ENCODE data around the gene ZPR1. TPM values are rescaled to one million over a fixed set of nuclear protein-coding genes. Genes with fewer than 3 reads are reported as not detected.
"Not testable (repeated sequence)": the region's sequence is repeated elsewhere in the genome, so short reads cannot be mapped to it uniquely, and the experiment has no call there.

The ZPR1 gene
- total RNA-seq, 2 experiments from 2014 or later: 101 to 102 TPM

DNA sequence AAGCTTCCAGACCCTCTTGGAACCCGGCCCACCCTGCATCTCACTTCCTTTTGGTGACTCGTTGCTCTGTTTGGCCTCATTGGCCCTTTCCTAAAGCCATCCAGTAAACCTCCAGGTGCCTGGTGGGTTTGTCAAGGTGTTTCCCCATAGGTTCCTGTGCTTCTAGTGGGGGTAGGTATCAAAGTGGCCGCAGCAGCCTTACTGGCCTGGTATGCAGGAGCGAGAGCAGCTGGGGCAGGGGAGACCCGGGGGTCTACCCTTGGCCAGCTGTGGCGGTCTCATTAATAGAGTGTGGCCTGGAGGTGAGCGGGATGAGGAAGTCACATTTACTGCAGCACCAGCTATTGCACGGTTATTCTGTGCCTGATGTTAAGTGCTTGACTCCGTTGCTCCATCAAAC lies 31.2 kb upstream of the ZPR1 start:
- CTCF ChIA-PET: no interaction called here
- POLR2A ChIA-PET: no interaction called here
- no peak for DNase-seq
- H3K27ac Mint-ChIP-seq: no peak overlapping the region
- no peaks in the 10 kb centered on the region for H3K9me3 Mint-ChIP-seq
- intact Hi-C loops (cut with micrococcal nuclease): no loop called here
- H3K4me1 Mint-ChIP-seq (ENCODE audit: low read depth): no peaks in the 10 kb centered on the region
- H3K4me3 Mint-ChIP-seq: no peak overlapping the region
- no peaks in the 10 kb centered on the region for H3K36me3 Mint-ChIP-seq
- no peaks in the 10 kb centered on the region for H3K27me3 Mint-ChIP-seq

DNA sequence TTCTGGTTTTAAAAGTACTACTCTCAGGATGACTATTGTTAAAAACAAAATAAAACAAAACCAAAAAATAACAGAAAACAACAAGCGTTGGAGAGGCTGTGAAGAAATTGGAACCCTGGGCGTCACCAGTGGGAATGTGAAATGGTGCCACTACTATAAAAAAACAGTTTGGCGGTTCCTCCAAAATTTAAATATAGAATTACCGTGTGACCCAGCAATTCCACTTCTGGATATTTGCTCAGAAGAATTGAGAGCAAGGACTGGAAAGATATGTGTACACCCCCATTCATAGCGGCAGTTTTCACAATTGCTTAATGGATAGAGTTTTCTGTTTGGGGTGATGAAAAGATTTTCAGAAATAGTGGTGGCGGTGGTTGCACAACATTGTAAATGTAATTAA lies 26.7 kb upstream of the ZPR1 start:
- Mint-ChIP-seq H3K9me3 (no peaks in the 10 kb centered on the region), H3K4me1 (ENCODE audit: low read depth) (no peaks in the 10 kb centered on the region), H3K27me3 (no peaks in the 10 kb centered on the region), H3K36me3 (no peaks in the 10 kb centered on the region), H3K27ac (no peak overlapping the region), H3K4me3 (no peak overlapping the region)
- ChIA-PET CTCF (interaction anchor here (2.2 kb wide), 1 partner anchor 23 kb away, joined by 20 read pairs; the partner anchor contains the start of gene APOA5), POLR2A (no interaction called here)
- intact Hi-C loops (cut with micrococcal nuclease): no loop called here
- DNase-seq: no peak

DNA sequence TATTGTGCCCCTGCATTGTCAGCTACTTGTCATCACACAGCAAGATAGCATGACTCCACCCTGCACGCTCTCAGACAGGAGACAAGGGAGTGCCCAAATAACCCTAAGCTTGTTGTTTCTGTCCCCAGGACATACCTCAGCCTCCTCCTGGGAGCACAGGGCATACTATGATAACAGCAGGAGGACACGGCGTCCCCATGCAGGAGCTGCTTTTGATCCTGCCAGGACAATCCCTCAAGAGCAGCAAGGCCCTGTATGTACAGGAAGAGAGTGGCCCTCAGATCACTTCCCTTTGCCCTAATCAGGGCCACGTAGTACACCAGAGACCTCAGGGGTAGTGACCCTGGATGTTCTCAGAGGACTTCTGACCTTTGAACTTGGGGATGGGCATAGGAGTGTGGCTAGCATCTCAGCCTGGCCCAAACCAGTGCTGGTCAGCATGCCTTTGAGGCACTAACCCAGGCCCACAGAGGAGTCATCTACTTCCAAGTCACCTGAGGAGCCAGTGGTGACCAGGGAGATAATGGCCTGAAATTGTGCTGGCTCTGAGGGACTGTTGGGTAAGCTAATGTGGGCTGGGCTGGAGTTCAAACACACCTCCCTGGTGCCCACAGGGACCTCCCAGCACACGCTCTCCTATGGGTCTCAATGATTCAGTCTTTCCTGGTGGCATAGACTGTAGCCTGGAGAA lies 26.1 kb upstream of the ZPR1 start:
- intact Hi-C loops (cut with micrococcal nuclease): no loop called here

DNA sequence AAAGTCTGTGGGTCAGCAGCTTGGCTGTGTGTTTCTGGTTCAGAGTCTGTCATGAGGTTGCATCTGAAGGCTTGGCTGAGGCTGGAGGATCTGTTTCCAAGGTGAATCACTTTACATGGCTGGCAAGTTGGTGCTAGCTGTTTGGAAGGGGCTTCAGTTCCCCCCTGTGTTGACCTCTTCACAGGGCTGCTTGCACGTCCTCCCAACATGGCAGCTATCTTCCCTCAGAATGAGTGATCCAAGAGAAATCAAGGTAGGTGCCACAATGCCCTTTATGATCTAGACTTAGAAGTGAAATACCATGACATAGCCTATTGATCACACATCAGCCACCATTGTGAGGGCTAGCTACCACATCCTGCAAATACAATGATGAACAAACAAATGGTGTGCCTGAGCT lies 25.3 kb upstream of the ZPR1 start:
- intact Hi-C loops (cut with micrococcal nuclease): no loop called here
- H3K4me3 Mint-ChIP-seq: no peak overlapping the region
- H3K4me1 Mint-ChIP-seq (ENCODE audit: low read depth): no peaks in the 10 kb centered on the region
- H3K27ac Mint-ChIP-seq: no peak overlapping the region
- H3K9me3 Mint-ChIP-seq: no peaks in the 10 kb centered on the region
- POLR2A ChIA-PET: no interaction called here
- DNase-seq: no peak
- H3K36me3 Mint-ChIP-seq: no peaks in the 10 kb centered on the region
- H3K27me3 Mint-ChIP-seq: no peaks in the 10 kb centered on the region
- CTCF ChIA-PET: interaction anchor here (0.8 to 2.2 kb wide), 6 partner anchors 8 to 326 kb away, joined by 3 to 20 read pairs (median 4); partner anchors contain the start of gene APOA5

More for the DNA sequence above, 26.1 kb upstream of the ZPR1 start:
- Mint-ChIP-seq H3K4me3 (no peak overlapping the region), H3K36me3 (no peaks in the 10 kb centered on the region), H3K4me1 (ENCODE audit: low read depth) (no peaks in the 10 kb centered on the region), H3K9me3 (no peaks in the 10 kb centered on the region), H3K27ac (no peak overlapping the region), H3K27me3 (no peaks in the 10 kb centered on the region)
- ChIA-PET POLR2A (no interaction called here), CTCF (interaction anchor here (1.5 to 2.2 kb wide), 2 partner anchors 7 to 22 kb away, joined by 3 to 20 read pairs; partner anchors contain the start of gene APOA5)
- DNase-seq: no peak

DNA sequence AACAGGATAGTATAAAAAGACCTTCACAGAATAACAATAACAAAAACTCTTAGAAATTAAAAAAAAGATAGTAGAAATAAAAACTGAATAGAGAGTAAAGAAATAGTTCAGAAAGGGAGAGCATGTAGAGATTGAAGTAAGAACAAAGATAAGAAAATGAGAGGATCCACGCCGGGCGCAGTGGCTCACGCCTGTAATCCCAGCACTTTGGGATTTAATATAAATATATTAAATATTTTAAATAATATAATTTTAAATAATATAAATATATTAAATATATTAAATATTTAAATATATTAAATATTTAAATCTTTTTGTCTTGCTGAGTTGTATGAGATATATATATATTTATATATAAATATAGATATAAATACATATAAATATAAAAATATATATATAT lies 24.3 kb upstream of the ZPR1 start:
- no peaks in the 10 kb centered on the region for H3K27me3 Mint-ChIP-seq
- no peaks in the 10 kb centered on the region for H3K36me3 Mint-ChIP-seq
- no peak for DNase-seq
- H3K27ac Mint-ChIP-seq: no peak overlapping the region
- POLR2A ChIA-PET: no interaction called here
- CTCF ChIA-PET: interaction anchor here (1.5 kb wide), 3 partner anchors 9 to 327 kb away, joined by 3 to 5 read pairs (median 3); no protein-coding TSS in a partner anchor
- no peaks in the 10 kb centered on the region for H3K4me1 Mint-ChIP-seq (ENCODE audit: low read depth)
- H3K4me3 Mint-ChIP-seq: no peak overlapping the region
- H3K9me3 Mint-ChIP-seq: no peaks in the 10 kb centered on the region
- intact Hi-C loops (cut with micrococcal nuclease): no loop called here

DNA sequence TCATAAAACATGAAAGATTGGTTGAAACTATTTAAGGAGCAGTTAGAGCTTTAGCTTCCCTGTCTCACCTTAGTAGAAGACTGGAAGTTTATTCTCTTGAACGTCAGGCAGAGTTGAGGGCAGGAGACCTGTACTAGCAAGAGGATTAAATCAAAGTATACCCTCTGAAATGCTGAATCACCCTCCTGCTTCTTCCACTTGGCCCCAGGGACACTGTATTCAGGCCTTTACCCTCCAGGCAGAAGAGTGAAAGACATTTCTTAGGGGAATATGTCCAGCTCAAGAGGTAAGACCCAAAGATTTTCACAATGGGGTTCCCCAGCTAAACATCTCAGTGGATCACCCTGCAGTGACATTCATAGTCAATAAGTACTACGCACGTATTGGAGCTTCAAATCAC lies 23.4 kb upstream of the ZPR1 start:
- H3K27ac Mint-ChIP-seq: no peak overlapping the region
- ChIA-PET POLR2A (no interaction called here), CTCF (interaction anchor here (3.3 kb wide), 1 partner anchor 20 kb away, joined by 10 read pairs; the partner anchor contains the start of gene APOA5)
- H3K4me1 Mint-ChIP-seq (ENCODE audit: low read depth): no peaks in the 10 kb centered on the region
- no peak overlapping the region for H3K4me3 Mint-ChIP-seq
- DNase-seq: no peak
- H3K36me3 Mint-ChIP-seq: no peaks in the 10 kb centered on the region
- no peaks in the 10 kb centered on the region for H3K9me3 Mint-ChIP-seq
- H3K27me3 Mint-ChIP-seq: no peaks in the 10 kb centered on the region
- intact Hi-C loops (cut with micrococcal nuclease): no loop called here

DNA sequence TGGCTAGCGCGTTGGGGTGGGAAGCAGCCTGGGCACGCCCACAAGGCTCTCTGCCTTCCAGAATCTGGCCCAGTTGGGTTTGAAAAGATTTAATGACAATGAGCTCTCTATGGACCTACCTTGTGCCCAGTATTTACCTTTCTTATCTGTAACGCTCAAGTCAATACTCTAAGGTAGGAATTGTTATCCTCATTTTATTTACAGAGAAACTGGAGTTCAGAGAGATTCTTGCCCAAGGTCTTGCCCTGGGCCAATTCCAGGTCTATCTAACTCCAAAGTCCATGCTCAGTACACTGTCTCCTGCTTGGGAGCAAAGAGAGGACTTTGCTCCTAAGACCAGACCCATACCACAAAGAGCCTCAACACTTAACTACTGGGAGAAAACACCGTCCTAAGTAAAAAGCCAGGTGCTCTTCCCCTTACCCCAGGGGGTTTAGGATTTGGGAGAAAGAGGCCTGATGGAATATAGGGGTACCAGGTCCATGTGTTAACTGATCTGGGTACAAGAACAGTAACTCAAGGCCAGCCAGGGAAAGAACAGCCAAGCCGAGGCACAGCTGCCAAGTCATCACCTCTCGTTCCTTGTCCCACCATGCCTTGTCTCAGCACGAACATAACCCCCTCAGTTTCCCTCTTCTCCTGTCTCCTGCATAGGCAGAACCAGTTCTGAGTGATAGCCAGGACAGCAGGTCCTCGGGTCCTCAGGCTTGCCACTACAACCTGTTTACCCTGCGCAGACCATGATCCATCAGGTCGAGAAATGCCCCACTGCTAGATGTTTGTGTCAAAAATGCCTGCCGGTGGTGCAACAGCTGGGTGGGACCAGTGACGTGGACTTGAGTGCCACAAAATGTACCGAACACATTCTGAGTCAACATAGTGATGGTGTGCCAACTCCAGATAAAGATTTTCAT lies 20.7 kb upstream of the ZPR1 start:
- H3K36me3 Mint-ChIP-seq: no peaks in the 10 kb centered on the region
- no peaks in the 10 kb centered on the region for H3K4me1 Mint-ChIP-seq (ENCODE audit: low read depth)
- ChIA-PET CTCF (interaction anchor here (1.2 to 3.3 kb wide), 2 partner anchors 18 to 27 kb away, joined by 3 to 10 read pairs; partner anchors contain the start of gene APOA5), POLR2A (no interaction called here)
- no peak for DNase-seq
- no peak overlapping the region for H3K4me3 Mint-ChIP-seq
- no peak overlapping the region for H3K27ac Mint-ChIP-seq
- intact Hi-C loops (cut with micrococcal nuclease): no loop called here
- no peaks in the 10 kb centered on the region for H3K27me3 Mint-ChIP-seq
- H3K9me3 Mint-ChIP-seq: no peaks in the 10 kb centered on the region

DNA sequence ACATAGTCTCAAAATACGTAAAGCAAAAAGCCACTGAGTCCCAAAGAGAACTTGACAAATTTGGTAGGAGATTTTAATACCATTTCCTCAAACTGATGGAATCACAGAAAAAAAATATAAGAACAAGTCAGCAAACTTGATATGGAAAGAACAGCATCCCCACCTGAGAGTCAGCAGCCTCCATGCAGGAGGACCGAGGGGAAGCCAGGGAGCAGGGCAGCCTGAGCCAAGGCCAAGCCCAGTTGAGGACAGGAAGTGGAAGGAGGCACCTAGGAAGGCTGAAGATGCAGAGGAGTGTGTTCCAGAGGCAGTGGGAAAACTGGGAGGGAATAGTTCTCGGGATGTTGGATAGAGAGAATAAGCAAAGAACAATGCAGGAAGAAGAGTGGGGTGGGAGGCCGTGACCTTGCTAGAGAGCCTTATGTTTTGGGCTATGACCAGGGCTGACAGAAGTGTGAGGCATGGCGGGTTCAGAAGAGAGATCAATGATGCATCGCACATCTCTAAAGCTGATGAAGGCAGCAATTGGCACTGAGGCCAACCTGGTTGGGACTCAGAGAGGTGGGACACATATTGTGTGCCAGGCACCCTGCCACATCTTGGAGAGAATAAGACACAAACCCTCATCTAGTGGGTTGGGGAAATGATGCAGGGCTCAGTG lies 19.9 kb upstream of the ZPR1 start:
- H3K27me3 Mint-ChIP-seq: peaks cover 2% of the 10 kb centered on the region
- intact Hi-C loops (cut with micrococcal nuclease): no loop called here
- DNase-seq: no peak
- CTCF ChIA-PET: interaction anchor here (1.2 kb wide), 1 partner anchor 28 kb away, joined by 3 read pairs; no protein-coding TSS in a partner anchor
- no peaks in the 10 kb centered on the region for H3K9me3 Mint-ChIP-seq
- POLR2A ChIA-PET: no interaction called here
- H3K27ac Mint-ChIP-seq: no peak overlapping the region
- no peaks in the 10 kb centered on the region for H3K36me3 Mint-ChIP-seq
- no peaks in the 10 kb centered on the region for H3K4me1 Mint-ChIP-seq (ENCODE audit: low read depth)
- H3K4me3 Mint-ChIP-seq: no peak overlapping the region

DNA sequence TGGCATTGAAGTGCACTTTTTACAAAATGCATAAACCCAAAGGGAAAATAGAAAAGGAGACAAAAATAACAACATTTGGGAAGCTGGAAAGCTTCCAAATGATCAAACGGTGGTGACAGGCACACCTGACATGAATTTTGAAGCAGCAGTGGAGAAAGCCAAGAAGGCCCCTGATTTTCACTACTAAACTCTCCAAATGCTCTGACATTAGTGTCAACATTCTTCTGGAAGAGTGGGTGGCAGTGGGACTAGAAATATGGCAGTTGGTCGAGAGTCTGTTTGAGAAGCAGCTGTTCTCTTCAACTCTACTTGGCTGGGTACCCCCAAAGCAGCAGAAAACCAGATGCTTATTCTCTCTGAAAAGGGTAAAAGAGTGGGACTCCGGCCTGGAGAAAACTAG lies 16.2 kb upstream of the ZPR1 start:
- Mint-ChIP-seq H3K4me1 (ENCODE audit: low read depth) (no peaks in the 10 kb centered on the region), H3K9me3 (no peaks in the 10 kb centered on the region), H3K27ac (no peak overlapping the region), H3K4me3 (no peak overlapping the region), H3K27me3 (peaks cover 11% of the 10 kb centered on the region), H3K36me3 (no peaks in the 10 kb centered on the region)
- intact Hi-C loops (cut with micrococcal nuclease): no loop called here
- CTCF ChIA-PET: no interaction called here
- DNase-seq: no peak
- POLR2A ChIA-PET: no interaction called here

DNA sequence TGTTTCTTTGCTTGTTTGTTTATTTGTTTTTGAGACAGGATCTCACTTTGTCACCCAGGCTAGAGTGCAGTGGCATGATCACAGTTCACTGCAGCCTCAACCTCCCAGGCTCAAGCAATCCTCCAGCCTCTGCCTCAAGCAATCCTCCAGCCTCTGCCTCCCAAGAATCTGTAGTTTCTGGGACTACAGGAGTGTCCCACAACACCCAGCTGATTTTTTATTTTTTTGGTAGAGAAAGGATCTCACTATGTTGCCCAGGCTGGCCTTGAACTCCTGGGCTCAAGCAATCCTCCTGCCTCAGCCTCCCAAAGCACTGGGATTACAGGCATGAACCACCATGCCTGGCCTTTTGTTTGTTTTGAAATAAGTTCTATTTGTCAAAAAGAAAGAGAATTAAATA lies 13.8 kb upstream of the ZPR1 start:
- H3K4me1 Mint-ChIP-seq (ENCODE audit: low read depth); H3K36me3 Mint-ChIP-seq; H3K4me3 Mint-ChIP-seq; DNase-seq; intact Hi-C loops (cut with micrococcal nuclease); POLR2A ChIA-PET; H3K27ac Mint-ChIP-seq; H3K9me3 Mint-ChIP-seq: not testable (repeated sequence)
- peaks cover 11% of the 10 kb centered on the region for H3K27me3 Mint-ChIP-seq
- CTCF ChIA-PET: interaction anchor here (1.0 to 3.1 kb wide), 2 partner anchors 10 to 11 kb away, joined by 3 to 13 read pairs; partner anchors contain the start of gene APOA5

DNA sequence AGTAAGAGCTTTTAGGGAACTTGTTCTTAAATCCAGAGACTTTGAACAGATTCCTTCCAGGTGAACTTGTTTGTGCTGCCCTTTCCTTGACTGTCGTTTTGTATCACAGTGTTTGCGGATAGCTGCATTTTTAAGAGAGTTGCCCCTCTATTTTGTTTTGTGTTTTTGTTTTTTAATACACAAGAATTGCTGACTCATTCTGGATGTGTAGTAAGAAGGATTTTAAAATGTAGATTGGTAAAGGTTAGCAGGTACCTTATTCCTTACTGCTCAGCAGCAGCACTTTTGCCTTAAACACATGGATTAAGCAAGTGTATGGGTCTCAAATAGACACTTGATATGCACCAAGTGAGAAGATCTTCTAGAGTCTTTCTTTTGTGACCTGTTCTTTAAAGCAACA lies 12.8 kb upstream of the ZPR1 start:
- intact Hi-C loops (cut with micrococcal nuclease): no loop called here
- no peak for DNase-seq
- POLR2A ChIA-PET: no interaction called here
- no peaks in the 10 kb centered on the region for H3K36me3 Mint-ChIP-seq
- H3K4me3 Mint-ChIP-seq: no peak overlapping the region
- H3K4me1 Mint-ChIP-seq (ENCODE audit: low read depth): peaks cover 4% of the 10 kb centered on the region
- CTCF ChIA-PET: interaction anchor here (1.2 to 3.1 kb wide), 3 partner anchors 10 to 305 kb away, joined by 5 to 13 read pairs (median 10); partner anchors contain the start of gene APOA5
- peaks cover 13% of the 10 kb centered on the region for H3K27me3 Mint-ChIP-seq
- H3K9me3 Mint-ChIP-seq: no peaks in the 10 kb centered on the region
- H3K27ac Mint-ChIP-seq: no peak overlapping the region

DNA sequence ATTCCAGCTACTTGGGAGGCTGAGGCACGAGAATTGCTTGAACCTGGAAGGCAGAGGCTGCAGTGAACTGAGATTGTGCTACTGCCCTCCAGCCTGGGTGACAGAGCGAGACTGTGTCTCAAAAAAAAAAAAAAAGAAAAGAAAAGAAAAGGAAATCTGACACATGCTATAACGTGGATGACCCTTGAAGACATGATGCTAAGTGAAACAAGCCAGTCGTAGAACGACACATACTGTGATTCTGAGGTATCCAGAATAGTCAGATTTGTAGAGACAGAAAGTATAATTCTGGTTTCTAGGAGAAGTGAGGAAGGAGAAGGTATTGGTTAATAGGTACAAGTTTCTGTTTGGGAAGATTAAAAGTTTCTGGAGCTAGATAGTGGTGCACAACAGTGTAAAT lies 10.5 kb upstream of the ZPR1 start:
- Mint-ChIP-seq H3K4me3 (no peak overlapping the region), H3K27ac (no peak overlapping the region), H3K4me1 (ENCODE audit: low read depth) (peaks cover 4% of the 10 kb centered on the region), H3K36me3 (no peaks in the 10 kb centered on the region), H3K9me3 (no peaks in the 10 kb centered on the region), H3K27me3 (peaks cover 13% of the 10 kb centered on the region)
- ChIA-PET CTCF (interaction anchor here (2.5 to 3.8 kb wide), 3 partner anchors 8 to 308 kb away, joined by 10 to 26 read pairs (median 13); partner anchors contain the start of gene APOA5), POLR2A (interaction anchor here (1.4 kb wide), 1 partner anchor 38 kb away, joined by 3 read pairs; no protein-coding TSS in a partner anchor)
- intact Hi-C loops (cut with micrococcal nuclease): no loop called here
- DNase-seq: no peak
